Stimulated activated CD8-positive, alpha-beta memory T cell treated with anti-CD3 and anti-CD28 coated beads, Interleukin-2, amount 100 ng/mL, for 48 hours (primary cell): ENCODE data around the gene UTP11.
"Not testable (repeated sequence)": the region's sequence is repeated elsewhere in the genome, so short reads cannot be mapped to it uniquely, and the experiment has no call there.

Experiments
- DNase-seq, 2 donors: peaks; one replicate each; pipeline ENCODE4 v3.0.0-alpha.2; 2020; ENCODE audit warnings: low read depth in 2 of 2

UTP11 gene

DNA sequence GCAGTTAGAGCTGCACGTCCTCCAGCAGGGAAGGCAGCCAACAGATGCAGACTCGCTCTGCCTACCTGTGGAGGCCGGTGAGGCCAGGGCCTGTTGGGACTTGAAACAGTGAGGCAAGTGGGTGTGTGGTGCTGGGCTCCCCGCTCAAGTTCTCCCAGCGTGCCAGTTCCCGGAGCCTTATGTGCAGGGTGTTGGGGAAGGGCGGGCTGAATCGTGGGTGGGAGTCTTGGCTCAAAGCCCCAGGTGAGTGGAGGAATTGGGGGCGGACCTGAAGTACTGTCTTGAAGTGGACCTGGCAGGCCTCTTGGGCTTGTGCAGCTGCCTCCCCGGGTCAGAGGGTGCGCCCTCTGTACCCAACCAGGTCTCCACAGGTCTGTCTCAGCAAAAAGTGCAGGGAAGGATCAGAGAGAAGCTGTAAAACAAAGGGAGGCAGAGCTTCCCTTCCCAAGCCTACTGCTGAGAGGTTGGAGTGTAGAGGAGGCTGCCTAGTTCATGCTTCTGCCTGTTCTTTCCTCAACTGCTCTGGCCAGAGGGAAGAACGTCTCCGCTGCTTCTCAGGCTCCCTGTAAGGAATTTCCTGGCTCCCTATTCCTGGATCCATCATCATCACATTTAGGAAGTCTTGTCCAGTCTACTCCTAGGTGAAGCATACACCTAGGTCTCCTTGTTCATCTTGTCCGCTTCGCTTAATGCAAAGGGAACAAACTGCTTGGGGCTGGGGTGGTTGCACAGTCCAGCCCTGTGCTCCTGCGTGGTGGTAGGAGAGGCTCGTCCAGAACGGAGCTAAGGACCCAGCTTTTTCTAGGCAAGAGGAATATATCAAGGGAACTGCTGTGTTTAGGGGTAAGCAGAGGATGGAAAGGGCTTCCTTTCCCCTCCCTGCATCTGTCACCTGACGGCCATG, 14.9 kb downstream of the UTP11 start:
- no peak for DNase-seq

DNA sequence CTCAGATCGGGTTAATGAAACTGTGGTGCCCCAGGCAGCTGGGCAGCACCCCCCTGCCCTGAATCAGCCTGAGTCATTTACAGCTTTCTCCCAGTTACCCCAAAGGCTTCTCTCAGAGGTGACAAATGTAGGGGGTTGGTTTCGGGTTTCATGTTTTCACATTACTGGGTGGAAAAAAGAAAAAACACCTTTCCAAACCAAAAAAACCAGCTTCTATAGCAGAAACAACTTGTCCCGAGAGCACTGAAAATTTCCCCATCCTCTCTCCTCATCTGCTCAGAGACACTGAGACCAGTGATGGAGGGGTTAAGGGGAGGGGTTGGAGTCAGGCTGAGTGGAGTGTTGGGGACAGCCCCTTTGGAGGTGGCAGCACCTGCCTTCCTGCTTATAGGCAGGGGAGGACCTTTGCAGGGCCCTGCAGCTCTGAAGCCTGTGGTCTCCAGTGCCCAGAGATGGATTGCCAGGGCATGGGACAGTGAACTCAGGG, 15.6 kb downstream of the UTP11 start:
- DNase-seq: peak; percentile 58 to 69

DNA sequence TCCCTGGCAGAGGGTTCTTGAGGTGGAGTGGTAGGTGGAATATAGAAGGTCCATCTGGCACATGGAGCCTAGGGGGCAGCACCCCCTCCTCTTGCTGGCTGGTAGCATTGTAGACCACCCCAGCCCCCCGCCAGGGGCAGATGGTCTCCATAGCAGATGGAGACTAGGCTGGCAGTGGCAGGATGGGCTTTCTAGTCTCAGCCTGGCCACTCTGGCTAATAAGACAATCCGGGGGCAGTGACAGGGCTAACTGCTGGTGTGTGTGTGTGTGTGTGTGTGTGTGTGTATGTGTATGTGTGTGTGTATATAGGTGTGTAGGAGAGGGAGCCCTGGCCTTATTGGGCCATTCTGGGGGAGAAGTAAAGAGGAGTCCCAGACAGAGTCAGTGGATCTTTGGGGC, 16.1 kb downstream of the UTP11 start:
- no peak for DNase-seq

- DNase-seq: no peak
Observed at GRCh38 chr1:38029081-38029681, 16.6 kb downstream of the UTP11 start.

- peak; percentile 66 to 76 for DNase-seq
Observed at GRCh38 chr1:38029685-38030511, 17.4 kb downstream of the UTP11 start.

DNA sequence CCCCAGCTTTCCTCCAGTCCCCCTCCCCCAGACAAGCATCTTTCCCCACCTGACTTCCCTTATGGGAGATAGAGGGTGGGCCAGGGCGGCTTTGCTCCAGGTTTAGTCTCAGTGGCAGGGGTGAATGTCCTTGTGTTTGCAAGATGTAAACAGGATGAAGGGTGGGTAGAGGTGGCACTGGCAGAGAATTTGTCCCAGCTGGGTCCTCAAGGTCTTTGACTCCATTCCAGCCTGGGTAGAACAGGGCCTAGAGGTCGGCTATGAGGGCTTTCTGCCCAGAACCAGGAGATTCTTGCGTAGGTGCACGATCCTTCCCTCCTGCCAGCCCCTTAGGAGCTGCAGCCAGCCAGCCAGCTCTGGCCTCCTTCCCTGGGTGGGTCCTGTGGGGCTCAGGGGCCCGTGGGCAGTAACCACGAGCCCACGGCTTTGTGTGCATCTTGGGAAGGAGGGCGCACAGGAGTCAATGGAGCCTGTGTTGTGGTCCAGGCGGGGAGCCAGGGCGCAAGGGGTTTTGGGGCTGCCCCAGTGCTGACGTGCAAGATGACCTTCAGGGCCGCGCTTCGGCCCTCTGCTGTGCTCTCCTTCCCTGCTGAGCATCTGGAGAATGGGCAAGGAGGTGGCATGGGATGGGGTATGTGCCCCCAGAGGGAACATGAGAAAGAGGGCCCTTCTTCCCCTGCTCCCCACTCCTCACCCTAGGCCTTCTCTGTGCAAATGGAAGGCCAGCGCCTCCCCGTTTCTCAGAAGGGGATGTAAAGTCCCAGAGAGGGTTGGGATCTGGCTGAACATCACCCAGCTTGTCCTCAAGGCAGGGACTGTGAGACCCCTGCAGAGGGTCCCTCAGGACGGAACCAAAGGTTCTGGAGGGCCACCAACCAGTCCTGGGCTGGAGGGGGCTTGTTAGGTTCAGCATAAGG, 18.3 kb downstream of the UTP11 start:
- DNase-seq: no peak

DNA sequence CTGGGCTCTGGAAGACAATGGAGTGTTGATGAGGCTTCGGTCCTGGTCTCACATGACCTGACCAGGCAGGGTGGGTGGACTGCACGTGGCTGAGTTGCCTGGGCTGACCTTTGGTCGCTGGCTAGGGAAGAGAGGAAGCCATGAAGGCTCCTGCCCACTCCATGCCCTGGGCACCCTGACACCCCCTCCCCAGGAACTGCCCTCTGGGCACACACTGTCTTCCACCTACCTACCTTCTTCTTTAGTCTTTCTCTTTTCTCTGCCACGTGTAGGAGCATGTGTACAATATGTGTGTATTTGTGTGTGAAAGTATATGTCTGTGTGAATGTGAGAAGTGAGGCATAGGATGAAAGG, 19.0 kb downstream of the UTP11 start:
- no peak for DNase-seq

GRCh38 chr1:38032992-38033391, 20.5 kb downstream of the UTP11 start:
- DNase-seq: not testable (repeated sequence)

DNA sequence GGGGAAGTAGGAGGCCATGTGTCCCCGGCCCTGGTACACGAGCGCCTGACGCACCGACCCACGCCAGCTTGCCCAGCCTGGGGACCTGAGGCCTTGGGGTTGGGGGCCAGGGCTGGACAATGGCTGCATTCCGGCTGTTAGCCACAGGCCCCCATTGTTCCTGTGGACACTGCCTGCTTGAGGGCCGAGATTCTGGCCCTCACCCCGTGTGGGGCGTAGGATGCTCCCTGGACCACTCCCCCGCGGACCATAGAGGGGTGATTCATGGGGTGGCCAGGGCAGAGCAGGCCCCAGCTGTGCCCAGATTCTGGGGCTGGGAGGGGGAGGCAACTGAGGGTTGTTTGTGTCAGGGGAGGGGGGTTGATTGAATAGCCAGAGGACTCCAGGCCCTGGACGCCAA, 22.3 kb downstream of the UTP11 start:
- DNase-seq: no peak

- DNase-seq: no peak
Observed at GRCh38 chr1:38037221-38037939, 24.8 kb downstream of the UTP11 start.

GRCh38 chr1:38038861-38039260, 26.3 kb downstream of the UTP11 start:
- no peak for DNase-seq

GRCh38 chr1:38039331-38040088, 27.0 kb downstream of the UTP11 start:
- DNase-seq: no peak

DNA sequence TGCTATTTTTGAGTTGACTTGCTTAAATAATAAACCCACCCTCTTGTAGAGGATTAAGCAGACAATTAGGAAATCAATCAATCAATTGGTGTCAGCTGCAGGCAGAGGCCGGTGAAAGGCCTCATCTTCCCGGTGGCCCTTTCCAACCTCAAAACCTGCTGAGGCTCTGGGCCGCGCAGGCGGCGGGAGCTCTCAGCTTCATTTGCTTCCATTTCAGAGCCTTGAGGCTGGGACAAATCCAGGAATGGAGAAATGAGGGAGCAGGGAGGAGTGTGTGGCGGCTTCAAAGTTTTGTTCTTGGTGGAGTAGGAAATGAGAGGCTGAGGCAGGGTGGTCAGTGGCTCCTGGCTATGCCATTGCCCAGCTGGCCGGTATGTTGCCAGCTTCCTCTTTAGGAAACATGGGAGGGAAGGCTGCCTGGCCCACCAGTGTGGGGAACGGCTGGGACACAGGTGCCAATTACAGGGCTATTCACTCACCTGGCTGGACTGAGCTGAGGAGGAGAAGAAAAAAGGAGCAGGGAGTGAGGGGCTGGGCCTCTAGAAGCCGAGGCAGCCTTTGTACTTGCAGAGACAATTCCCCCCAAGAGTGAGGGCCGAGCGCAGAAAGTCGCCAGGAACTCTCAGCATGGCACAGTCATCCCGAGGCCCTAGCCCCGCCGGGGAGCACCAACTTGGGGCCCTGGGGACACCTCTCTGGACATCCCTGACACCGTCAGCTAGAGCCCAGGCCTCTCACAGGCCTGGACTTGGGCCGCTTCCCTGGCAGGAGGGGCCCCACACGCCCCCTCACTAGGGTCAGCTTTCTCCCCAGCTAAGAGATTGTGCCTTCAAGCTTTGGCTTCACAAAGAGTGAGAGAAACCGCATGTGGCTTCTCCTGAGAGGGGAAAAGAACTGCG, 29.7 kb downstream of the UTP11 start:
- DNase-seq: no peak

DNA sequence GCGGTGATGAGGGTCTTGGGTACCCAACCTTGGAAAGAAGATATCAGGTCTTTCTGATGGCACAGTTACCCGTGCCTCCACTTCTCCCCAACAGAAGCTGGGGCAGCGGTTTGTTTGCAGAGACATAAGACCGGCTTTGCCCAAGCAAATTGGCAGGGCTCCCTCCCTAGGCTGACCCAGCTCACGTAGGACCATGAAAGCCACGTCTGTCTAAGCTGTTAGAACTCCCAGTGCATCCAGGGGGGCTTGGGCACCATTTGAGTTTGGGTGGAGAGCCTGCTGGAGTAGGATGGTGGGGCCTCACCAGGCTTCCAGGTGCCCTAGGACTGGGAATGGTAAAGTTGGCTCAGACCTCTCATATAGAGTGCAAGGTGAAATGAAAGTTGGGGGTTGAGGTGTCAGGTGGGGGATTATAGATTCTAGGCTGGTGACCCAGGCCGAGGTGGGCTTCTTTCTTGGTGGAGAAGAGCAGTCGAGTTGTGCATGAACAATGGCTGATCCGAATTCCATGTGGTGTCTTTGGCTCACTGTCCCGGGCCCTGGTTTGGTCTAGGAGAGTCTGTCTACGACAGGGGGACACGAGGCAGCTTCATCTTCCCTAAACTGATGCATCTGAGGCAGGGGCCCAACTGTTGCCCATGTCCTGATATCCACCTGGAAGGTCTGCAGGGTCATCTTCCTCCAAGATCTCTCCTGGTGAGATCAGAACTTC, 30.7 kb downstream of the UTP11 start:
- no peak for DNase-seq

DNA sequence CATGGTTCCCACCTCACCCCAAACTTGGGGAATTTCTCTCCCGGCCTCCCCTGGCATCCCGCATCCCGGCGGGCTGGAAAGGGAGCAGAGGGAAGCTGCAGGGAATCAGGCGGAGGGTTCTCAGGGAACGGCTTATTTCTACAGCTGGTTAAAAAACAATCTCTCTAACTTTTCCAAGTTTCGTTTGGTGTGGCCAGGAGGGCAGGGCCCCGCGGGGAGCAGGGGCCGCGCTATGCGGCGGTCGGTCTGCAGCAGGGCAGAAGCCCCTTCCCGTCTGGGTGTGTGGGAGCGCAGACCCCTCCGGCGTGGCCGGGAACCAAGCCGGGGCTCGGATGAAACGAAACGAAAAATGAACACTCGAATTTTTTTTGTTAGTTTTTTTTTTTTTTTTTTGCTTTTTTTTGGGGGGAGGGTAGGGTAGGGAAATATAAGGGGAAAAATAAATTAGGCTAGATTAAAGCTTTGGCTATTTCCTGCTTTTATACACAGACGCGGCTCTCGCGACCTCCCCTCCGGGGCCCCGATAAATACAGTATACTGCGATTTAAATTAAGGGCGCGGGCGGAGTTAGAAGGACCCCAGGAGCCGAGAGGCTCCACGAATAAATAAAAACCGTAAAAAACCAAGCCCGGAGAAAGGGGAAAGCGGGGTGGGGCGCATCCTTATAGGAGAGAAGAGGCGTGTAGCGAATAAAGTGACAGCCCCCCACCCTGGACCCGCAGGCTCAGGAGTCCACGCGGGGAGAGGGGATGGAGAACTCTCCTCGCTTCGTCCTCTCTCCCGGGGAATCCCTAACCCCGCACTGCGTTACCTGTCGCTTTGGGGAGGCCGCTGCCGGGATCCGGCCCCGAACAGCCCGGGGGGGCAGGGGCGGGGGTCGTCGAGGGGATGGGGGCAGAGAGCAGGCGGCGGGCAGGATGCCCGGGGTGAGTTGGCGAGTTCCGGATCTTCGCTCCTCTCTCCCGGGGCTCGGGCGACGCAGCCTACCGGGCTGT, 32.0 kb downstream of the UTP11 start:
- no peak for DNase-seq

DNA sequence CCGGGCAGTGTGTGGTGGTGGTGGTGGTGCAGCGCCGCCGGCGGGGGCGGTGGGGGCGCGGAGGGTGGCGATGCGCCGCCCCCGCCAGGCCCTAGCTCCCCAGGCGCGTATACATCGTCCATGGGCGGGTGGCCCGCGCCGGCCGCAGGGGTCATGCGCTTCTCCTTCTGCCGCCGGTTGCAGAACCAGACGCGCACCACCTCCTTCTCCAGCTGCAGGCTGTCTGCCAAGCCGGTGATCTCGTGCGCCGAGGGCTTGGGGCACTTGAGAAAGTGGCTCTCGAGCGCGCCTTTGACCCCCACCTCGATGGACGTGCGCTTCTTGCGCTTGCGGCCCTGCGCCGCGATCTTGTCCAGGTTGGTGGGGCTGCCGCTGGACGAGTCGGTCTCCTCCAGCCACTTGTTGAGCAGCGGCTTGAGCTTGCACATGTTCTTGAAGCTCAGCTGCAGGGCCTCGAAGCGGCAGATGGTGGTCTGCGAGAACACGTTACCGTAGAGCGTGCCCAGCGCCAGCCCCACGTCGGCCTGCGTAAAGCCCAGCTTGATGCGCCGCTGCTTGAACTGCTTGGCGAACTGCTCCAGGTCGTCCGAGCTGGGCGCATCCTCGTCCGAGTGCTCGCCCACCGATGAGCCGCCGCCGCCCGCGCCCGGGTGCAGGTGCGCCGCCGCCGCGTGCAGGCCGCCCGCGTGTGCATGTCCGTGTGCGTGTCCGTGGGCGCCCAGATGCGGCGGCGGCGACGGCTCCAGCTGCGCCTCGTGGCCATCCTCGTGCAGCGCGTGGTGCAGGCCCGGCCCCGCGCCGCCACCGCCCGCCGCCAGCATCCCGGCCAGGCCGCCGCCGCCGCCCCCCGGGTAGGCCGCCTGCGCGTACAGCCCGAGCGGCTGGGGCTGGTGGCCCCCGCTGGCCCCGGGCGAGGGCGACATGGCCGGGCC, 33.1 kb downstream of the UTP11 start:
- DNase-seq: no peak
